MM.1S (cell line): Measurements from ENCODE around the gene GLRA3.

ENCODE experiments used
- DNase-seq: peaks from one replicate; pipeline ENCODE4 v3.0.0-alpha.2; 2015
- H2AFZ ChIP-seq: fragments of 300-600 bp; sonication (generic); 2 replicates; pipeline ENCODE4 v1.6.0; 2016; ENCODE audit warnings: antibody characterized with exemption, low read length
- H3F3A ChIP-seq: fragments of 300-600 bp; sonication (generic); 2 replicates; pipeline ENCODE4 v1.6.1; 2016; ENCODE audit warnings: mild to moderate bottlenecking, antibody characterized with exemption, low read length, moderate library complexity, mixed read lengths; ENCODE audit not compliant: insufficient read depth
- H3K27ac ChIP-seq: fragments of 300-600 bp; sonication (generic); 2 replicates; pipeline ENCODE4 v1.5.1; 2016; ENCODE audit warnings: mild to moderate bottlenecking, low read length
- H3K27me3 ChIP-seq: fragments of 300-600 bp; sonication (generic); replicated peaks from 2 replicates; pipeline ENCODE4 v1.6.0; 2016; ENCODE audit warnings: low read length; ENCODE audit not compliant: insufficient read depth
- H3K36me3 ChIP-seq: fragments of 300-600 bp; sonication (generic); replicated peaks from 2 replicates; pipeline ENCODE4 v1.6.1; 2016; ENCODE audit warnings: mild to moderate bottlenecking, low read length, mixed read lengths; ENCODE audit not compliant: insufficient read depth
- H3K4me1 ChIP-seq: fragments of 300-600 bp; sonication (generic); 2 replicates; pipeline ENCODE4 v1.6.1; 2016; ENCODE audit warnings: low read length, mixed read lengths
- H3K4me2 ChIP-seq: fragments of 300-600 bp; sonication (generic); 2 replicates; pipeline ENCODE4 v1.6.0; 2016; ENCODE audit warnings: low read depth, low read length
- H3K4me3 ChIP-seq: fragments of 300-600 bp; sonication (generic); 2 replicates; pipeline ENCODE4 v1.5.1; 2016; ENCODE audit warnings: low read length, mixed read lengths
- H3K79me2 ChIP-seq: fragments of 300-600 bp; sonication (generic); 2 replicates; pipeline ENCODE4 v1.6.1; 2016; ENCODE audit warnings: mixed run types, low read length, mixed read lengths
- H3K9ac ChIP-seq: fragments of 300-600 bp; sonication (generic); 2 replicates; pipeline ENCODE4 v1.6.1; 2016; ENCODE audit warnings: low read length, mixed read lengths
- H3K9me2 ChIP-seq: fragments of 300-600 bp; sonication (generic); replicated peaks from 2 replicates; pipeline ENCODE4 v1.6.1; 2016; ENCODE audit warnings: mild to moderate bottlenecking, low read length, mixed read lengths; ENCODE audit not compliant: insufficient read depth
- H3K9me3 ChIP-seq: fragments of 300-600 bp; sonication (generic); replicated peaks from 2 replicates; pipeline ENCODE4 v1.6.1; 2016; ENCODE audit warnings: mild to moderate bottlenecking, low read length, mixed read lengths; ENCODE audit not compliant: insufficient read depth
- H4K20me1 ChIP-seq: fragments of 300-600 bp; sonication (generic); 2 replicates; pipeline ENCODE4 v1.6.1; 2016; ENCODE audit warnings: mild to moderate bottlenecking, low read length, moderate library complexity, mixed read lengths; ENCODE audit not compliant: insufficient read depth
- CTCF ChIP-seq: fragments of 300-600 bp; sonication (generic); IDR thresholded peaks from 2 replicates; pipeline ENCODE4 v1.5.1; 2016; ENCODE audit warnings: antibody characterized with exemption, low read length, mixed read lengths
- EZH2 ChIP-seq: fragments of 300-600 bp; sonication (generic); optimal IDR thresholded peaks from 2 replicates; pipeline ENCODE3; 2017; ENCODE audit warnings: low read depth, mild to moderate bottlenecking, antibody characterized with exemption, low read length, mixed read lengths
- EZH2phosphoT487 ChIP-seq: fragments of 300-600 bp; sonication (generic); IDR thresholded peaks from 2 replicates; pipeline ENCODE4 v1.6.1; 2018; ENCODE audit warnings: antibody characterized with exemption, low read length

The GLRA3 gene

GRCh38 chr4:174607792-174608191 is 221.3 kb downstream of the GLRA3 start:
- Histone ChIP-seq H4K20me1 (no peaks in the 10 kb centered on the region), H3K36me3 (no peaks in the 10 kb centered on the region), H3K27me3 (no peaks in the 10 kb centered on the region), H2AFZ (no peak overlapping the region), H3K4me2 (no peak overlapping the region), H3K79me2 (no peaks in the 10 kb centered on the region), H3K9me2 (no peaks in the 10 kb centered on the region), H3K9ac (no peak overlapping the region), H3K9me3 (no peaks in the 10 kb centered on the region), H3K4me3 (no peak overlapping the region), H3K27ac (no peak overlapping the region), H3F3A (no peaks in the 10 kb centered on the region), H3K4me1 (no peaks in the 10 kb centered on the region)
- no peak for DNase-seq
- no peak for TF ChIP-seq CTCF
- TF ChIP-seq EZH2 = no peak
- TF ChIP-seq EZH2phosphoT487 = no peak

- Histone ChIP-seq H3K36me3 (no peaks in the 10 kb centered on the region), H3K4me1 (no peaks in the 10 kb centered on the region), H3K27me3 (no peaks in the 10 kb centered on the region), H3K9me3 (no peaks in the 10 kb centered on the region), H3K4me3 (no peak overlapping the region), H3K9me2 (no peaks in the 10 kb centered on the region), H3K79me2 (no peaks in the 10 kb centered on the region), H4K20me1 (no peaks in the 10 kb centered on the region), H3F3A (no peaks in the 10 kb centered on the region), H3K27ac (no peak overlapping the region), H2AFZ (no peak overlapping the region), H3K9ac (no peak overlapping the region), H3K4me2 (no peak overlapping the region)
- DNase-seq = no peak
- no peak for TF ChIP-seq EZH2phosphoT487
Observed at GRCh38 chr4:174604198-174604597, 224.8 kb downstream of the GLRA3 start.

- no peaks in the 10 kb centered on the region for H3K27me3 ChIP-seq
- H3K9ac ChIP-seq = no peak overlapping the region
- H3K4me2 ChIP-seq = no peak overlapping the region
- H3K4me1 ChIP-seq = no peaks in the 10 kb centered on the region
- H3K9me2 ChIP-seq = no peaks in the 10 kb centered on the region
- no peak for DNase-seq
- no peaks in the 10 kb centered on the region for H3K9me3 ChIP-seq
- no peak overlapping the region for H3K27ac ChIP-seq
- TF ChIP-seq CTCF (no peak), EZH2phosphoT487 (no peak), EZH2 (no peak)
- H3F3A ChIP-seq = no peaks in the 10 kb centered on the region
- H3K79me2 ChIP-seq = no peaks in the 10 kb centered on the region
- H3K36me3 ChIP-seq = no peaks in the 10 kb centered on the region
- H3K4me3 ChIP-seq = no peak overlapping the region
- H4K20me1 ChIP-seq = no peaks in the 10 kb centered on the region
- H2AFZ ChIP-seq = no peak overlapping the region
Observed at GRCh38 chr4:174600391-174600790, 228.7 kb downstream of the GLRA3 start.

GRCh38 chr4:174598800-174599199 is 230.2 kb downstream of the GLRA3 start:
- H4K20me1 ChIP-seq = no peaks in the 10 kb centered on the region
- no peak overlapping the region for H3K9ac ChIP-seq
- no peaks in the 10 kb centered on the region for H3K27me3 ChIP-seq
- no peak for DNase-seq
- no peak overlapping the region for H3K4me3 ChIP-seq
- H3K27ac ChIP-seq = no peak overlapping the region
- H2AFZ ChIP-seq = no peak overlapping the region
- H3K36me3 ChIP-seq = no peaks in the 10 kb centered on the region
- no peaks in the 10 kb centered on the region for H3K9me3 ChIP-seq
- TF ChIP-seq EZH2 = no peak
- TF ChIP-seq CTCF = no peak
- TF ChIP-seq EZH2phosphoT487 = no peak
- no peaks in the 10 kb centered on the region for H3F3A ChIP-seq
- no peak overlapping the region for H3K4me2 ChIP-seq
- no peaks in the 10 kb centered on the region for H3K9me2 ChIP-seq
- no peaks in the 10 kb centered on the region for H3K79me2 ChIP-seq
- no peaks in the 10 kb centered on the region for H3K4me1 ChIP-seq
